Type B pancreatic cell (in vitro differentiated cells): ENCODE results near the gene SLC35E2B. TPM values are rescaled to one million over a fixed set of nuclear protein-coding genes. Genes with fewer than 3 reads are reported as not detected.

Experiments used
- DNase-seq: peaks from one replicate; pipeline ENCODE4 v3.0.0; 2021; ENCODE audit warnings: mixed read lengths; ENCODE audit not compliant: unreplicated experiment; ENCODE audit errors: extremely low spot score
- H3K27ac Mint-ChIP-seq: 2 replicates; pipeline ENCODE4 v1.8.0; 2021; ENCODE audit warnings: mild to moderate bottlenecking, mixed read lengths
- H3K27me3 Mint-ChIP-seq: 2 replicates; pipeline ENCODE4 v1.8.0; 2021; ENCODE audit warnings: mixed read lengths
- H3K36me3 Mint-ChIP-seq: 2 replicates; pipeline ENCODE4 v1.8.0; 2021; ENCODE audit warnings: mixed read lengths
- H3K4me1 Mint-ChIP-seq: one replicate; pipeline ENCODE4 v1.8.0; 2021; ENCODE audit warnings: mixed read lengths; ENCODE audit not compliant: unreplicated experiment
- H3K4me3 Mint-ChIP-seq: 2 replicates; pipeline ENCODE4 v1.8.0; 2021; ENCODE audit warnings: mild to moderate bottlenecking, mixed read lengths
- H3K9me3 Mint-ChIP-seq: 2 replicates; pipeline ENCODE4 v1.8.0; 2021; ENCODE audit warnings: mixed read lengths
- CTCF ChIP-seq: fragments of 200-600 bp; sonication (generic); conservative IDR thresholded peaks from 2 replicates; pipeline ENCODE4 v1.5.0; 2021; ENCODE audit warnings: antibody characterized with exemption, mild to moderate bottlenecking
- total RNA-seq: library from RNA; stranded (reverse); gene quantifications from 2 replicates; pipeline ENCODE4 v1.2.1, GENCODE V29; 2021; ENCODE audit warnings: low replicate concordance

Gene SLC35E2B
- total RNA-seq, 1 donor from 2014 or later: 116 TPM

GRCh38 chr1:1620433-1621139, 72.0 kb downstream of the SLC35E2B start:
- Mint-ChIP-seq H3K4me1 (no peaks in the 10 kb centered on the region), H3K27ac (no peak overlapping the region), H3K27me3 (no peaks in the 10 kb centered on the region), H3K4me3 (no peak overlapping the region), H3K36me3 (no peaks in the 10 kb centered on the region), H3K9me3 (no peaks in the 10 kb centered on the region)
- DNase-seq: no peak
- no peak for TF ChIP-seq CTCF

- no peaks in the 10 kb centered on the region for H3K27me3 Mint-ChIP-seq
- no peaks in the 10 kb centered on the region for H3K36me3 Mint-ChIP-seq
- H3K4me3 Mint-ChIP-seq: no peak overlapping the region
- DNase-seq: no peak
- TF ChIP-seq CTCF: peak; percentile 27
- no peaks in the 10 kb centered on the region for H3K9me3 Mint-ChIP-seq
- H3K4me1 Mint-ChIP-seq: no peaks in the 10 kb centered on the region
- no peak overlapping the region for H3K27ac Mint-ChIP-seq
Measured at GRCh38 chr1:1619917-1620361, 72.7 kb downstream of the SLC35E2B start.

- DNase-seq: no peak
- peaks cover 12% of the 10 kb centered on the region for H3K4me1 Mint-ChIP-seq
- H3K27me3 Mint-ChIP-seq: no peaks in the 10 kb centered on the region
- H3K36me3 Mint-ChIP-seq: no peaks in the 10 kb centered on the region
- H3K27ac Mint-ChIP-seq: no peak overlapping the region
- H3K9me3 Mint-ChIP-seq: no peaks in the 10 kb centered on the region
- TF ChIP-seq CTCF: no peak
- no peak overlapping the region for H3K4me3 Mint-ChIP-seq
Measured at GRCh38 chr1:1618396-1619068, 74.1 kb downstream of the SLC35E2B start.

- Mint-ChIP-seq H3K4me3 (peak overlapping the region; percentile 91), H3K4me1 (peaks cover 13% of the 10 kb centered on the region), H3K9me3 (no peaks in the 10 kb centered on the region), H3K27me3 (no peaks in the 10 kb centered on the region), H3K27ac (peak overlapping the region; percentile 70), H3K36me3 (no peaks in the 10 kb centered on the region)
- no peak for DNase-seq
- TF ChIP-seq CTCF: no peak
Measured at GRCh38 chr1:1617925-1618324, 74.7 kb downstream of the SLC35E2B start.

GRCh38 chr1:1617516-1617915, 75.1 kb downstream of the SLC35E2B start:
- TF ChIP-seq CTCF: no peak
- H3K36me3 Mint-ChIP-seq: no peaks in the 10 kb centered on the region

More at GRCh38 chr1:1617516-1617915, 75.1 kb downstream of the SLC35E2B start:
- H3K4me1 Mint-ChIP-seq: peaks cover 13% of the 10 kb centered on the region
- no peak for DNase-seq
- no peaks in the 10 kb centered on the region for H3K9me3 Mint-ChIP-seq
- H3K4me3 Mint-ChIP-seq: peak overlapping the region; percentile 91
- H3K27me3 Mint-ChIP-seq: no peaks in the 10 kb centered on the region
- H3K27ac Mint-ChIP-seq: peak overlapping the region; percentile 70
